GM19193 (cell line): ENCODE measurements around the gene CALHM3.
A peak's percentile ranks its signal among the peaks of the same experiment; 100 is the strongest.

Source experiments
- POLR2A ChIP-seq: IDR thresholded peaks from 4 replicates; pipeline ENCODE4 v1.6.1; 2011; ENCODE audit not compliant: insufficient read depth, insufficient read length; ENCODE audit errors: extremely low read depth

The CALHM3 gene

DNA sequence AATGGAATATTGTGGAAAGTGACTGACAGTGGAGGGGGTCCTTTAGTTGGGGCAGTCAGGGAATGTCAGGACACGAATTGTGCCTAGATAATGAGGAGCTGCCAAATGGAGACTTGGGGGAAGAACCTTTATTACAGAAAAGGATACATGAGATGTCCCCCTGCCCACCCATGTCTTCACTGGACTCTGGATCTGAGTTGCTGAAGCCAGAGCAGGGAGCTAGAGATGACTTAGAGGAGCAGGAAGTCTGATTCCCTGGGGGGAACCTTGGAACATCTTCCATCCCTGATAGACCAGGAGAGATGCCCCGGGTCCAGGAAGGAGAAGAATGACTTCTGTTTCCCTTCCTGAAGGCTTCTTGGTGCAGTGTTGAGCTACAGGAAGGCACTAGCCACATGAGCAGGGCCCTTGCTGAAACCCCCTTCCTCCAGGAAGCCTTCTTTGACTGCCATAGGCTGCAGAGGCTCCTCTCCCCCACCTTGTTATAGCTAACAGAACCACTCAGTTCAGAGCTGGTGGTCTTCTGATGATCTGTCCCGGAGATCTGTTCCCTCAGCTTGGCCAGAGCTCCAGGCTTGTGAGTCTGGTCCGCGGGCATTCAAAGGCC, 13.7 kb upstream of the CALHM3 start:
- no peak for TF ChIP-seq POLR2A

GRCh38 chr10:103491729-103492364, 12.8 kb upstream of the CALHM3 start:
- no peak for TF ChIP-seq POLR2A

DNA sequence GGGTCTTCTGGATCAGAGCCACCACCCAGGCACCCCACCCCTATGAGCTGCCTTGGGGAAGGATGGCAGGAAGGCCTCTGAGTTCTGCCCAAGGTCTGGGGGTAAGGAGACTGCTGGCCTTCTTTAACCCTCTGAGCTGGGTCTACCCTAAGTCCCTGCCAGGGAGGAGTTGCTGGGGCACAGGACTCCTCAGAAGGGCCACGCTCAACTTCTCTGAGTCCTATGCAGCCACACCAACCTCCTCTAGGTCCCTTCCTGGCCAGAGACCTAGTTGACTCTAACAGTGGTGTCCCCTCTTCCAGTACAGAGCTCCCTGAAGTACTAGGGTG, 11.9 kb upstream of the CALHM3 start:
- TF ChIP-seq POLR2A: no peak

DNA sequence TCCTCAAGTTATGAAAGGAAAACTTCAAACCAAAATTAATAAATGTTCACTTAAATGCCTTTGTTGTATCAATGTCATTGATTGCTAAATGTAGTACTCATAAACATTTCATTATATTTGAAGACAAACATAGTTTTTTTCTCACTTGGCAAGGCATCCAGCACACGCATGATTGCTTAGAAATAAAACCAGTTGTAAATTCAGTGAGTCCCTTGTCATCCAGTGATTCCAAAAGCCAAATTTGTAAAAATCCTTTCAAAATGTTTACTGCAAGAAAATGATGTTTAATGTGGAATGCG, 8.3 kb upstream of the CALHM3 start:
- TF ChIP-seq POLR2A: no peak

GRCh38 chr10:103481974-103482531, 3.0 kb upstream of the CALHM3 start:
- no peak for TF ChIP-seq POLR2A

DNA sequence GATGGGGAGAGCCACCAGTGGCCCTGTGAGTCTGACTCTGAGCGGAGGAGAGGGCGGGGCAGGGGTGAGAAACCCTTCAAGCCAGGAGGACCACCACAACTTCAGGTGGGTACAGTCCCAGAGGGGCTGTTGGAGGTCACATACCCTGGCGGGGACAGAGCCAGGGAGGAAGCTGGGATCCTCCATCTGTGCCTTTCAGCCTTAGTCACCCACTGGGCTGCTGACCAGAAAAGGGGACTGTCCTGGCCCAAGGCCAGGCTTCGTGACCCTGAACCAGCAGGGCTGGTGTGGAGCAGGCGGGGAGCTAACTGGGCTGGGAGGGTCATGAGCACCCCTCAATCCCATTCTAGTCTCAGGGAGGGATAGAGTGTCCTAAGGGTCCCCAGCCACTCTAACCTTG, 1.5 kb upstream of the CALHM3 start:
- no peak for TF ChIP-seq POLR2A

GRCh38 chr10:103478671-103479070, 369 bp downstream of the CALHM3 start:
- TF ChIP-seq POLR2A: no peak

GRCh38 chr10:103476046-103476768, 2.8 kb downstream of the CALHM3 start:
- no peak for TF ChIP-seq POLR2A

GRCh38 chr10:103475437-103475836, 3.6 kb downstream of the CALHM3 start:
- TF ChIP-seq POLR2A: no peak

- TF ChIP-seq POLR2A: no peak
These were observed 5.0 kb downstream of the CALHM3 start for GRCh38 chr10:103474077-103474476.

DNA sequence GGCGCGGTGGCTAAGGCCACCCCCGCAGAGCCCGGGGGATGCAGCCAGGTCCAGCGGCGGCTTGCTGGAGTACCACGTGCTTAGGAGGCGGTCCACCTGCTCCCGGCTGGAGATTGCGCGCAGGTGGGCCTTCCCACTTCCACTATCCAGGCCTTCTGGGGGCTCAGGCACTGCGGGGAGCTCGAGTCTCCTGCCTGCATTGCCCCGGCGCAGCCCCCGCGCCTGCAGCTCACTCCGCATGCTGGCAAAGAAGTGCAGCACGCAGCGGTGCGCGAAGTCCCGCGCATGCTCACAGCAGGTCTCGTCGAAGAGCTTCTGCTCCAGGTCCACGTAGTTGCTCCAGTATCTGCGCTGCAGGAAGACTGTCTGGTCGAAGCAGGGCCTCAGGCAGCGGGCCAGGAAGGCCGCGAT, 5.8 kb downstream of the CALHM3 start:
- TF ChIP-seq POLR2A: no peak

DNA sequence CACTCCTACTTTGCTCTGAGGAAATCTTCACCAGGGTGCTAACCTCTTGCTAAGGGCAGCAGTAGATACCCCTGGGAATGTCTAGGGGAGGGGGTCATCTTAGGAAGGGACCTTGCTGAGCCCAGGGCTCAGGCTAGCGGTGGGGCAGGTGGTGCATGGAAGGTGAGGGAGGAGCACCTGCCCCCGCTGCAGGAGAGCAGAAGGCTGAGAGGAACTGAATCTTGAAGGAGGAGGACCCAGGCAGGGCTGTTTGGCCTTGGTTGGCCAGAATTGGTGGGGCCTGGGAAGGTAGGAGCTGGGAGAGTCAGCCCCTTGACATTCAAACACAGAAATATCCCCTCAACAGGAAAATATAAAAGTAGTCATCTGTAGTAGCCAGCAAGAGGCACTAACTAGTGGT, 7.0 kb downstream of the CALHM3 start:
- TF ChIP-seq POLR2A: peak; percentile 57

- TF ChIP-seq POLR2A: peak; percentile 67
These were observed 8.0 kb downstream of the CALHM3 start for GRCh38 chr10:103470761-103471653.

DNA sequence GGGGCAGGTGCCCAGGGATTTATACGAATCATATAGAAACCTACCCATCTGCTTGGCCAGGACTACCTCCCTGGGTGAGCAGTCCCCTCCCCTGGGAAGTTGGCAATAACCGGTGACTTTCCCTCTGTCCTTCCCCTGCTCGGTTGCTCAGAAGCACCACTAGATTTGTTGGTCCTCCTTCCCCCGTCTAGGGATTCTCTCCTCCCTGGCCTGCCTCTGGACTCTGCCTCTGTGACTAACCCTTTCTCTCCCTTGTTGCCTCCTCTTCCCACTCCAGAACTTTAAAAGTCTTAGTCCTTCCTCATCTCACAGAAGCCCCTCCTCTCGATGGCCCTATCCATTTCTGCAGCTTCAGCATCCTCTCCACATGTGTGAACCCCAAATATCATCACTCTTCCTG, 9.8 kb downstream of the CALHM3 start:
- TF ChIP-seq POLR2A: no peak

DNA sequence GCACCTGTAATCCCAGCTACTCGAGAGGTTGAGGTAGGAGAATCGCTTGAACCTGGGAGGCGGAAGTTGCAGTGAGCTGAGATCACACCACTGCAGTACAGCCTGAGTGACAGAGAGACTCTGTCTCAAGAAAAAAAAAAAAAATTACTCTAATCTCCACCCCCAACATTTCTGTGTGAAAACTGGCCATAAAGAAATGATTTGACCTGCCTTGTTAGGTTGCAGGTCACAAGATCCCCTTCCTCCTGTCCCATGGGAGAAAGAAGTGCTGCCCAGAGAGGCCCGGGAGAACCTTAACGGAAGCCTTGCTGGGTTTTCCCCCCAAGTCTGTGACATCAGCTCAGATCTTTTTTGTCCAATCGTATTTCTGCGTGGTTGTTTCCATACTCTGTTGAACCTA, 11.6 kb downstream of the CALHM3 start:
- TF ChIP-seq POLR2A: no peak
